ENCODE results near the gene GIPC2.

DNA sequence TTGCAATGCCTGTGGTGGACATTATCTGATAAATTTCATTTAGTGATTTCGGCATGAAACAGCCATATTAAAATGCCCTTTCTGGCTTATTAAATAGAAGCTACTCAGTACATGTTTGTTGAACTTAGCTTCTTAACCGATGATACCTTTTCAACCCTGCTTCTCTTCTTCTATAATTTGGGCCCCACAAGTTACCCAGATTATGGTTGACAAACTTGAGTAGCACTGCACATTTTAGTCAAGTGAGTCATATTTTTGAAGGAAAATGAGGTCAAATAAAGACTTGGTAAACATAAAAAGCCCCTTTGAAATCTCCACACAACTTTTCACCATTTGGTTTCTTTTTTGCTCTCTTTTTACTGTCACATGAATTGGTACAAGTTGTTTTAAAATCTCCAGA, 33.8 kb downstream of the GIPC2 start:
- TF ChIP-seq, protein P1, sequence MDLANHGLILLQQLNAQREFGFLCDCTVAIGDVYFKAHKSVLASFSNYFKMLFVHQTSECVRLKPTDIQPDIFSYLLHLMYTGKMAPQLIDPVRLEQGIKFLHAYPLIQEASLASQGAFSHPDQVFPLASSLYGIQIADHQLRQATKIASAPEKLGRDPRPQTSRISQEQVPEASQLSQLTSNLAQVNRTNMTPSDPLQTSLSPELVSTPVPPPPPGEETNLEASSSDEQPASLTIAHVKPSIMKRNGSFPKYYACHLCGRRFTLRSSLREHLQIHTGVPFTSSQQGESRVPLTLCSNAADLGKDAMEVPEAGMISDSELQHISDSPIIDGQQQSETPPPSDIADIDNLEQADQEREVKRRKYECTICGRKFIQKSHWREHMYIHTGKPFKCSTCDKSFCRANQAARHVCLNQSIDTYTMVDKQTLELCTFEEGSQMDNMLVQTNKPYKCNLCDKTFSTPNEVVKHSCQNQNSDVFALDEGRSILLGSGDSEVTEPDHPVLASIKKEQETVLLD (IDR thresholded peaks at IDR 0.05), result no peak
- TF ChIP-seq, protein P2, sequence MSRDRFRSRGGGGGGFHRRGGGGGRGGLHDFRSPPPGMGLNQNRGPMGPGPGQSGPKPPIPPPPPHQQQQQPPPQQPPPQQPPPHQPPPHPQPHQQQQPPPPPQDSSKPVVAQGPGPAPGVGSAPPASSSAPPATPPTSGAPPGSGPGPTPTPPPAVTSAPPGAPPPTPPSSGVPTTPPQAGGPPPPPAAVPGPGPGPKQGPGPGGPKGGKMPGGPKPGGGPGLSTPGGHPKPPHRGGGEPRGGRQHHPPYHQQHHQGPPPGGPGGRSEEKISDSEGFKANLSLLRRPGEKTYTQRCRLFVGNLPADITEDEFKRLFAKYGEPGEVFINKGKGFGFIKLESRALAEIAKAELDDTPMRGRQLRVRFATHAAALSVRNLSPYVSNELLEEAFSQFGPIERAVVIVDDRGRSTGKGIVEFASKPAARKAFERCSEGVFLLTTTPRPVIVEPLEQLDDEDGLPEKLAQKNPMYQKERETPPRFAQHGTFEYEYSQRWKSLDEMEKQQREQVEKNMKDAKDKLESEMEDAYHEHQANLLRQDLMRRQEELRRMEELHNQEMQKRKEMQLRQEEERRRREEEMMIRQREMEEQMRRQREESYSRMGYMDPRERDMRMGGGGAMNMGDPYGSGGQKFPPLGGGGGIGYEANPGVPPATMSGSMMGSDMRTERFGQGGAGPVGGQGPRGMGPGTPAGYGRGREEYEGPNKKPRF (IDR thresholded peaks at IDR 0.05; ENCODE audit: low read depth, low read length), result no peak
- no peak for TF ChIP-seq CREBBP (IDR thresholded peaks at IDR 0.05; ENCODE audit: low read depth, low read length)
- TF ChIP-seq, protein P3, sequence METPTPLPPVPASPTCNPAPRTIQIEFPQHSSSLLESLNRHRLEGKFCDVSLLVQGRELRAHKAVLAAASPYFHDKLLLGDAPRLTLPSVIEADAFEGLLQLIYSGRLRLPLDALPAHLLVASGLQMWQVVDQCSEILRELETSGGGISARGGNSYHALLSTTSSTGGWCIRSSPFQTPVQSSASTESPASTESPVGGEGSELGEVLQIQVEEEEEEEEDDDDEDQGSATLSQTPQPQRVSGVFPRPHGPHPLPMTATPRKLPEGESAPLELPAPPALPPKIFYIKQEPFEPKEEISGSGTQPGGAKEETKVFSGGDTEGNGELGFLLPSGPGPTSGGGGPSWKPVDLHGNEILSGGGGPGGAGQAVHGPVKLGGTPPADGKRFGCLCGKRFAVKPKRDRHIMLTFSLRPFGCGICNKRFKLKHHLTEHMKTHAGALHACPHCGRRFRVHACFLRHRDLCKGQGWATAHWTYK (CRISPR knock-in tag; IDR thresholded peaks at IDR 0.05), result no peak
- TF ChIP-seq ZNF253 (CRISPR knock-in tag; conservative IDR thresholded peaks at IDR 0.05), result no peak
- TF ChIP-seq, protein P4, sequence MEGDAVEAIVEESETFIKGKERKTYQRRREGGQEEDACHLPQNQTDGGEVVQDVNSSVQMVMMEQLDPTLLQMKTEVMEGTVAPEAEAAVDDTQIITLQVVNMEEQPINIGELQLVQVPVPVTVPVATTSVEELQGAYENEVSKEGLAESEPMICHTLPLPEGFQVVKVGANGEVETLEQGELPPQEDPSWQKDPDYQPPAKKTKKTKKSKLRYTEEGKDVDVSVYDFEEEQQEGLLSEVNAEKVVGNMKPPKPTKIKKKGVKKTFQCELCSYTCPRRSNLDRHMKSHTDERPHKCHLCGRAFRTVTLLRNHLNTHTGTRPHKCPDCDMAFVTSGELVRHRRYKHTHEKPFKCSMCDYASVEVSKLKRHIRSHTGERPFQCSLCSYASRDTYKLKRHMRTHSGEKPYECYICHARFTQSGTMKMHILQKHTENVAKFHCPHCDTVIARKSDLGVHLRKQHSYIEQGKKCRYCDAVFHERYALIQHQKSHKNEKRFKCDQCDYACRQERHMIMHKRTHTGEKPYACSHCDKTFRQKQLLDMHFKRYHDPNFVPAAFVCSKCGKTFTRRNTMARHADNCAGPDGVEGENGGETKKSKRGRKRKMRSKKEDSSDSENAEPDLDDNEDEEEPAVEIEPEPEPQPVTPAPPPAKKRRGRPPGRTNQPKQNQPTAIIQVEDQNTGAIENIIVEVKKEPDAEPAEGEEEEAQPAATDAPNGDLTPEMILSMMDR (IDR thresholded peaks at IDR 0.05 in 2 of 3, conservative IDR thresholded peaks at IDR 0.05 in 1 of 3; ENCODE audit: insufficient read depth in 2 of 3, low read depth in 1 of 3, low read length in 3 of 3), result no peak
- TF ChIP-seq, protein P5, sequence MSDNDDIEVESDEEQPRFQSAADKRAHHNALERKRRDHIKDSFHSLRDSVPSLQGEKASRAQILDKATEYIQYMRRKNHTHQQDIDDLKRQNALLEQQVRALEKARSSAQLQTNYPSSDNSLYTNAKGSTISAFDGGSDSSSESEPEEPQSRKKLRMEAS (CRISPR knock-in tag; IDR thresholded peaks at IDR 0.05), result no peak
- no peak for TF ChIP-seq SMAD4 (CRISPR knock-in tag; conservative IDR thresholded peaks at IDR 0.05)
- TF ChIP-seq MEF2A (IDR thresholded peaks at IDR 0.05; ENCODE audit: control insufficient read depth, low read depth, low read length), result no peak
- no peak for TF ChIP-seq PML (IDR thresholded peaks at IDR 0.05; ENCODE audit: low read length)
- no peak for TF ChIP-seq SRSF1 (IDR thresholded peaks at IDR 0.05; ENCODE audit: low read depth, low read length)

Data from K562 (cell line).